HG02943 (cell line): Measurements from ENCODE around the gene PHACTR1.
"Not testable (repeated sequence)": the region's sequence is repeated elsewhere in the genome, so short reads cannot be mapped to it uniquely, and the experiment has no call there.

Experiments
- ATAC-seq: cut with Tn5 transposase; IDR thresholded peaks from one replicate; pipeline ENCODE4 v1.9.1; 2021; ENCODE audit warnings: mild to moderate bottlenecking, low read depth, moderate library complexity; ENCODE audit not compliant: unreplicated experiment

The PHACTR1 gene

DNA sequence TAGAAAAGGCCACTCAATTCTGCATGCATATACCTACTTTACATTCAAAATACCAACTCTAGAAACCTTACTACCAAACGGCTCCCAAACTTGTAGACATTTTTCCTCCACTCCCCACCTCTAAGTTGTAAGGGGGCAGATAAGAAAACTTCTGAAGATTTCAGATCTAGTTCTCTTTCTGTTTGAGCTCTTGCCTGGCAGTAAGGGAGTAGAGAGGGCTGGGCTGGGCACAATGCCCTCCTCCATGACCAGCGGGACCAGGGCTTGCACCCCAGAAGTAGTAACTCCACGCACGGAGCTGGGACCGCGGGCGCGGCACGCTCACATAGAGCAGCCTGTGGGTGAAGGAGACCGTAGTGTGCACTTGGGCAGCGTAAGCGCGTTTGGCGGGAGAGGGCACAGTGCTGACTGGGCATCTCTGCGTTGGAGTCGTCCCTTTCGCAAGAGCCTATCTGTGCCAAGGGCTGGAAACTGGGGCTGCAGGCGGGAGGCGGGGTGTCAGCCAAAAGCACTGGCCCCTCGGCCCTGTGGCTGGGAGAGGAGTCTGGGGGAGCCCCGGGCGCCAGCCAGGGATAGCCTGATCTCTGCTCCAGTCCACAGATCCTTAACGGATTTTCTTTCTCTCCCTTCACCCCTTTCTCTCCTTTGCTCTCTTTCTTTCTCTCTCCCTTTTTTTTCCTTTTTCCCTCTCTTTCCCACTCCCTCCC is 32.4 kb downstream of the PHACTR1 start:
- ATAC-seq = no peak

DNA sequence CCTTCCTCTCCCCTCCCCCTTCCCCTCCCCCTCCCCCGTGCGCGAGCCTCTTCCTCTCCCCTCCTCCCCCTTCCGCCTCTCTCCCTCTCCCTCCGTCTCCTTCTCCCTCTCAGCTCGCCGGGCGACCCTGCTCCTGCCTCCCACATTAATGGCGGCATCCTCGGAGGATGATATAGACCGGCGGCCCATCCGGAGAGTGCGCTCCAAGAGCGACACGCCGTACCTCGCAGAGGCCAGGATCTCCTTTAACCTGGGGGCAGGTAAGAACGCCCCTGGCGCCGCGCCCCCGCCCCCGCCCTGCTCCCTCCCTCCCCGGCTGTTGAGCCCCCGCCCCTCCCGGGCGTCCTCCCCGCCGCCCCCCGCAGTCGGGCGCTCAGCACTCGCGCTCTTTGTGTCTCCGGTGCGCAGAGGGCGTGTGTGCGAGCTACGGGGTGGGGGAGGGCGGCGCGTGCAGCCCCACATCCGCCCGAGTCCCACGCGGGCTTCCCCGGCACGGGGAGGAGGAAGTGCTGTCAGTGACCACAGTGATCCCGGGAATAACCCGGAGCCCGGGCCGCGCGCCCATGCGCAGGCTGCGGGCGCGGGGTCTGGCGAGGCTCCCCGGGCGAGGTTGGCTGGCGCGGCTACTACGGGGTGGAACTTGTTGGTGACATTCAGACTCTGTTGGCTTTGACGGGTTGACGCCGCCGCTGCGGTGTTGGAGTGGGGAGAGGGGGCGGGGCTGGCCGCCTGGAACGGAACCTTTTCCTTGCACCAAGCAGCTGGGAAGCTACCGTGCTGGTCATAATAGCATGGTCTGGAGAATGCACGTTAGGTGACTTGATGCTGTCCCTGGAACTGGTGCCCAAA is 33.2 kb downstream of the PHACTR1 start:
- ATAC-seq = no peak

DNA sequence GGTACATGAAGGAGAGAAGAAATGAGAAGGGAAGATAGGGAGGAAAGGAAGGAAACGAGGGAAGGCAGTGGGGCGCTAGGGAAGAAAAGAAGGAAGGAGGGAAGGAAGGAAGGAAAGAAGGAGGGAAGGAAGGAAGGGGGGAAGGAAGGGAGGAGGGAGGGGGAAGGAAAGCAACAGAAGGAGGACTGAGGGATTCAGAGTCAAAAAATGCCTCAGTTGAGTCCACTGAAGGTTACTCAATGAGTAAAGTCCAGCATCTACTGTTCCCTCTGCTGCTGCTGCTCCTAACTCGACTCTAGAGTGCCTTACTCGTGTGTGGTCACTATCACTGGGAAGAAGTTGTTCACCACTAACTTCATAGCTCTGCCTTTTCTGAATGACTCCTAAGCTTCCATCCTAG is 33.8 kb downstream of the PHACTR1 start:
- ATAC-seq = no peak

DNA sequence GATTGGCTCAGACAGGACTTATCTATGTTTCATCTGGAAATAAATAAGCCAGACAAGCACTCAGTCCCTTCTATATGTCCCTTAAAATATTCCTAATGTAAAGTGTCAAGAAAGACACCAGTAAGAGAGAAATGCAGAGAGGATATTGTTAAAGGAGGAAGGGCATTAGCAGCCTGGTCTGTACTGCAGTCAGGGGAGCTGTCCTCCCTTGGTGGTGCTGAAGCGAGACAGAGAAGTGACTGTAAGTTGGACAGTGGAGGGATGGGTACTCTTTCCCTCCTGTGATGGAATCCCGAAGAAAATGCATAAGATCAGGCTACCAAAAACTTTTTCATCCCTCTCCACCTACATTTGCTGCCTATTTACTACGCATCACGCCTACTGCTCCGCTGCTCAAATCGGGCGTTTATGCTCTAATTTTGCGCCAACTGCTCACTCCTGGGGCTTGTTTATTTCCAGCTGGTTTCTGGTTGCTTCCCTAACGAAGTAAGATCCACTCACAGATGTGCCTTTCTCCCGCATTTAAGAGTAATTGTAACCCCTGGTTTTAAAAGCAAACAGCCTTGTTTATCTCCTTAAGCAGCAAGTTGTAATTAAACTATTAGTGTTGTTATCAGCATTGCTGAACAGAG is 35.2 kb downstream of the PHACTR1 start:
- ATAC-seq = no peak

DNA sequence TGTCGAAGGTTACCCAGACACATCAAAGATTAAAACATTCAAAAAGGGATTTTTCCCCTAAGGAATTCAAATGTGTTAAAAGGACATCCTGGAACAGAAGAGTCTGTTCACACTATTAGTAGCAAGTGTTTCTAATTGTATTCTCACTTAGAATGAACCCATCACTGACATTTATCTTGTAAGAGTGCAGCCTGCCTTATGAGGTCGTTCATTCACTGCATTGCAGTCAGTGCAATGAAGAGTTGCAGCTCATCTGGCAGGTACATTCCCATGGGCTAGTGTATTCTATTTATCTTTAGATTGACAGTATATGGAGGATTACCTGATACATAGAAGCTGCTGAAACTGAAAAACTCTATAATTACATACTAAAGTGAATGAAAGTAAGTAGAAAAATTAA is 36.5 kb downstream of the PHACTR1 start:
- ATAC-seq = no peak

DNA sequence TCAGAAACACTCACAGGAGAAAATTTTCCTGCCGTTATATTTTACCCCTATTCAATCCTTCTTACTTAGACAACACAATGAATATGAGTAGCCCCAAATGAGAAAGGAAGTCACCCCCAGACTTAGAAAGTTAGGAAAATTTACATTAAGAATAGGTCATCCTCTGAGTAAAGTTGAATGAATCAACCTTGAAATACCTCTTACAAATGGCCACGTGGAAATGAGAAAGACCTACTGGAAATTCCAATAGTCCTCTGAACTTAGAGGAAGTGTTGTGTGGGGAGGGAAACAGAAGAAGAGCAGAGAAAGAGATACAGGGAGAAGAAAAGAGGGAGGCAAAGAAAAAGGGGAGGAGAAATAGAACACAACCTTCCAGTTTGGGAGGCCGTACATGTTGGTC is 43.7 kb downstream of the PHACTR1 start:
- ATAC-seq = no peak

DNA sequence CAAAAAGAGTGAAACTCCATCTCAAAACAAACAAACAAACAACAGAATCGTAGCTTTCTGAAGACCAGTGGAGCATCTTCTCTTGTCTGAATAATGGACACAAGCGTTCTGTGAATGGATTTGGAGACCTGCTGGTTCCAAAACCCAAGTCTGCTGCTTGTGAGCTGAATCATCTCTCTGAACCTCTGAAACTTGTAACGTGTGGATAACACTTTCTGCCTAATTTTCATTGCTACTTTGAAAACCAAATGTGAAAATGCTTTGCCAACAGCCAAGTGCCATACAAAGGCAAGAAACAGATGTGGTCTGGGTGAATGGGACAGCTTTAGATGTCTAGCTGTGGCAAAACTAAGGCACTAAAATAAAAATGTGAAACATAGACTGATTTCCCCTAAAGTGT is 44.3 kb downstream of the PHACTR1 start:
- ATAC-seq = no peak

DNA sequence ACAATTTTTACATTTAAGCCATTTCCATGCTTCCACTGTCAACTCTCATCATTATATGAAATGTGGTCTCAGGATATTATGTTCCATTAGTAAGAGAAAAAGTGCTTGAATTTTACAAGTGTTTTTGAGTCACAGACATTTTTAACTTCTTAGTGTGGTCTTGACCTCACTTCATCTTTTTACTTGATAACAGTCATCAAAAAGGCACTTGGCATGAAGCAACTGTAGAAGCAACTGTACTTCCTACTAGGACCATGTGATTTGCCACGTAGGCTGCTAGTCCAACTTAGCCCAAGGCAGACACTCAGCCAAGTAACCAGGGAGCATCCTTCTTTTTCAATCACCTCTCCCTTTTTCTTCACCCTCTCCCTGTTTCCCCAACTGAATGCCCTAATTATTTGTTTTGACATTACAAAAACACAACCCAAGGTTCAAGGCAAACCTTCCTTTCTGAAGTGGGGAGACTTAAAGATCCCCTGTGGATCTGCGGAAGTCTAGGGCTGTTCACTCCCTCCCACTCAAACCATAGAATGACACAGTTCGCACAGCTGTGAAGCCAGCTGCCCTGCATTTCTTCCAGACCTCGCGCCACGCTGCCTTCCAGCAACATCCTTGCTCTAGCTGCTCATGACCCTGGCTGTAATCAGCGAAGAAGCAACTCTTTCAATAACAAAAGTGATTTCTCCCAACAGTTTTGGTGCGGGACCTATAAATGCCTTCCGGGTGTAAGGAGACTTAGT is 45.0 kb downstream of the PHACTR1 start:
- no peak for ATAC-seq

DNA sequence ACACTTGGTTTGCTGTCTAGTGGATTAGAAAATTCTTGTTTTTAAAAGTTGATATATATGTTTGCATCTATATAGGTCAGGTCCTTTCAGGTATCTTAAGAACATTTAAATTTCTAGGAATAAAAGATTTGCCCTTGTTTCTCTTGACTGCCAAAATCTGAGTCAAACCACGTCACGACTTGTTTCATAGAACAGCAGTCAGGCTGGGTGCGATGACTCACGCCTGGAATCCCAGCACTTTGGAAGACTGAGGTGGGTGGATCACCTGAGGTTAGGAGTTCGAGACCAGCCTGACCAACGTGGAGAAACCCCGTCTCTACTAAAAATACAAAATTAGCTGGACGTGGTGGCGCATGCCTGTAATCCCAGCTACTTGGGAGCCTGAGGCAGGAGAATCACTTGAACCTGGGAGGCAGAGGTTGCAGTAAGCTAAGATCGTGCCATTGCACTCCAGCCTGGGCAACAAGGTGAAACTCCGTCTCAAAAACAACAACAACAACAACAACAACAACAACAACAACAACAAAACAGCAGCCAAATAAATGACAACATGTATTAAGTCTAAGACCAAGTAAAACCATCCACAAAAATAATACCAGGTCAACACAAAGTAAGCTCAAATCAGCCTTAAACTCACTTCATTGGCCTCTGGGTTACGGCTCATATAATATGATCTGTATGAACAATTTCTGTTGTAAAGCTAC is 46.3 kb downstream of the PHACTR1 start:
- not testable (repeated sequence) for ATAC-seq

DNA sequence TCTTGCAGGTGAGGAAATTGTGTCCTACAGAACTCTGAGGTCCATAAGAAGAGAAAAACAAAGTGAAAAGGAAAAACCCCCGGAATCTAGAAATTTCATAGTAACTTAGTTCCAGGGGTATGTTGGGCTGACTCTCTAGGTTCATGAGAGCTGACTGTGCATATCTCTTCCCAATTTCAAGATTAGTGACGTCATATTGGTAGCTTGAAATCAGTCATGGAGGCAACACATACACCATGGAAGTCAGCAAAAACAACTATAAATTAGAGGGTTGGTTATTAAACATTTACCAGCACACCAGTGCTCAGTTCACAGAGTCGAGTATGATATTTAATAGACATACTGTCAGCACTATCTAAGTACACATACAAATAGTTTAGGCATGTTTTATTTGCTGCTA is 49.8 kb downstream of the PHACTR1 start:
- no peak for ATAC-seq

DNA sequence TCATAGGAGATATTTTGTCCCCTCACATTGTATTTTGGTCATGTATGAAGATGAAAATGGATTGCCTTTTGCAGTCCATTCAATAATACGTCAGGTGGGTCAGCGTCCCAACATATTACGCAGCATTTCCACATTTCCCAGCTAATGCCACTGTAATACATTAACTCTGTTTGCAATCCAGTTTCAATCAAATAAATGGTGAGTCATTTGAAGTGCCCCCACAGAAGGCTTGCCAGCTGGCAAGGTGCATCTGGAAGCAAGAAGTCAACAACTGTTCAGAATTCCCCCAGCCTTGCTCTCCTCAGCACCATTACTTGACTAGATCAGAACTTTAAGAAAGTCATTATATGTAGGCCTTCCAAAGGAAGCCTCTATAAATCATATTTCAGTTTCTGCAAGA is 50.4 kb downstream of the PHACTR1 start:
- ATAC-seq = no peak

DNA sequence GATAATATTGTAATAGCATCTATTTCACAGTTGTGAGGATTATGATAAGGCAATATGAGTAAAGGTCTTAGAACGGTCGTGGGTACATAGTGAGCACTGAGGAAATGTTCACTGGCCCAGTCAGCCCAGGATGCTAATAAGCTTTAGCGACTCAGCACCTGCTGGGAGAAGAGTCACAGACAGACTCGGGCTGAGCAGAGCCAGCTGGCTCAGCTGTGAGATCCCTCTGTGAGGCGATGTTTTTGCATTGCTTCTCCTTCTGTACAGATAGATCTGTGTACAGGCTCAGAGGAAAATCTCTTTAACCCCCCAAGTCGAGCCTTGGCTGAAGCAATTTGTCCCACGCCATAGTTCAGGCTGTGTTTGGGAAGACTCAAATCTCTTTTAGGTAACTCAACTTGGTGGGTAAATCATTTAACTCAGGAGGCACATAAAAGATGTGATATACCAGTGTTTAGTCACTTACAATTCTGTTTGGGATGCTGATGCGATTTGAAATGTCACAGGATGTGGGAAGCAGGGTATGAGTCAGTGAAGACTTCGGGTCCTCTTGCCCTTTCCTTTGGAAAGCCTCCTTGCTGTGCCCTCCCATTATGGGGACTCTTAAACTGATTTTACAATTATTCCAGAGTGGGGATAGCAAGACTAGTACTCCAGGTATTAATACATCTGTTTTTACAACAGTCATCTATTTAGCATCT is 53.1 kb downstream of the PHACTR1 start:
- no peak for ATAC-seq

DNA sequence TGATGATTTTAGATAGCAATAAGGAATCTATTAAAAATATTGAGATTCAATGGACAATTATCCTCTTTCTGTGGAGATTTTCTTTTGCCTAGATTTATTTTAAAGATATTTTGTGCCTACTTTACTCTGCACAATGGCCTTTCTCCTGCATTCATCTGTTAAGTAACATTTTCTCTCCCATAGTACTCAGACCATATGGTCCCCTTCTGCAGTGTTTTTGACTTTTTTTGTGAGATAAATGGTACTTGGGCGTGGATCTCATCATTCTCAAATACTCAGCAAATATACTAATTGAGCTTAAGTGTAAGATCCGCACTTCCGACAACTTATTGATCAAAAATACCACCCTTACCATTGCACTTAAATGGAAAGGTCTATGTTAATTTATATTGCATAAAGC is 55.8 kb downstream of the PHACTR1 start:
- ATAC-seq = no peak

DNA sequence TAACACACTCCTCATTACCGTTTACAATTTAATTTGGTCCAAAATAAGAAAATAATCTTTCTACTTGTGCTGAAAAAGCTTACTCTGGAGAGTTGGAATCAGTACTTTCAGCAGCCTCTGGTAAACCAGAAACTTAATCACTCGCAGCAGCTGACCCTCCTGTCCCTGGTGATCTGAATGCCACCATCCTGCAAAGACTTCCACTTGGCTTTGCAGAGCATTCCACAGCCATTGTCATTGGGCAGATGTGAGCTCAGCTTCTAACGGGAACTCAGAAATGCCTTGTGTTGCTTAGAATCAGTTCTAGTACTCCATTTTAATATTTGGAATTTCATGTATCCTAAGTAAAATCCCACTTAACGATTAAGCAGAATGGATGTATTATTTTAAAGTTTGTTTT is 59.7 kb downstream of the PHACTR1 start:
- no peak for ATAC-seq

DNA sequence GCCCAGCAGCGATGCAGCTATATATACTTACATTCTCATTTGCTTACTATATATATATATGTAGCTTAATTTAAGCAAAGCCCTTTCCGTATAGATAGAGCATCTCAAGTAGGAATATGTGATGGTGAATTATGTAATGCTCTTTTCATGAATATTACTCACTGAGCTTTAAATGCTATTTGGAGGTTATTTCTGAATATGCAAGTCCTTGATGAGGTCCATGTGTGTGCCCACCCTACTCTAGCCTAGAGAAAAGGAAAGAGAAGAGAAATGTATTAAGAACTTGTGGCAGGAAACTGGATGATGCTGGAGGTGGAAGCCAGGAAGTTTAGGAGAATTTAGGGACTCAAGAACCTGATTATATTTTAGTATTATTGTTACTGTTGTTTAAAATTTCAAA is 63.2 kb downstream of the PHACTR1 start:
- ATAC-seq = no peak

DNA sequence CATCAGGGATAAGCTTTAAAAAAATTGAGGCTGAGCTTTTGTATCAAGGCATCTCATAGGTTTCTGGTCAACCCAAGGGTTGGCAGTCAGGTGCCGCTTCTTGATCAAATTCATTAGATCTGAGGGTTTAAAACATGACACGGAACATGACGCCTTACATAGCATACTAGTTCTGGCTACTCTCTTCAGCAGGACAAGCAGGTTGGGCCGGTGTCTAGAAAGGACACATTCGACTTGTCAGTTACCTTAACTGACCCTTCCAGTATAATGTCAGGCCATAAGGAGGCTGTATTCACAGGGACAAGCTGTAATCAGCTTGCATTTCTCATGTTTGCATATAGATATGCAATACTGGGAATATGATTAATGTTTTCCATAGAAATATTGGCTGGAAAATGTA is 65.6 kb downstream of the PHACTR1 start:
- no peak for ATAC-seq

DNA sequence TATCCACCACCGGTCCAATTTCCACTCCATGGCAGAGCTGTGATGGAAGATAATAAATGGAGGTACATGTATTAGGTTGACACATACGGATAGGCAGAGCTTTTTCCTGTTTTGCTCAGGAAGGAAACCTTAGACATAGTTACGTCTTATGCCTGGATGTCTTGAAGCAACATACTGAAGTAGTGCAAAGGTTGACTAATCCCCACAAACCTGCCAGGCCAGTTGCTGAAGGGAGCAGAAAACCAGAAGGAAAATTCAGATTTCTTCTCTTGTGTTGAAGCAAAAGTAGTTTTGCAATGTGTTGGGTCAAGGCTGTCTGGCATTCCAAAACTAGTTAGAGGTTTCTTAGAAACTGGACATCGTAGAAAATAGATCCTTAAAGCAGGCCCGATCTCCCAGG is 68.7 kb downstream of the PHACTR1 start:
- ATAC-seq = no peak

DNA sequence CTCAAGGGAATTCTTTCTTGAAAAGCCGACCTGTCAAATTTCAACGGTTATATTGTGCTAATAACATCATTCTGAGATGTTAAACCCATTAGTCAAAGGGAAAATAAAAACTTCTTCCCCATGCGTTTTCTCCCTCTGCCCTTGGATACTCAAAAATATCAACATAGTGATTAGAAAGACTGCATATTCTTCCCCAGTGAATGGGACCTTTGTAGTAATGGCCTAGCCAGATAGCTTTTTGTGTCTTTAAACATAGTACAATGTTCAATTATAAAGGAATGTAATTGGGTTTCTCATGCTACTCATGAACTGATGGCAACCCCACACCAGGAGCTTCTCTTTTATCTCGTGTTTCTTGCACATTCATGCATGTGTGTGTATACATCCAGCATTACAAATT is 69.4 kb downstream of the PHACTR1 start:
- no peak for ATAC-seq

DNA sequence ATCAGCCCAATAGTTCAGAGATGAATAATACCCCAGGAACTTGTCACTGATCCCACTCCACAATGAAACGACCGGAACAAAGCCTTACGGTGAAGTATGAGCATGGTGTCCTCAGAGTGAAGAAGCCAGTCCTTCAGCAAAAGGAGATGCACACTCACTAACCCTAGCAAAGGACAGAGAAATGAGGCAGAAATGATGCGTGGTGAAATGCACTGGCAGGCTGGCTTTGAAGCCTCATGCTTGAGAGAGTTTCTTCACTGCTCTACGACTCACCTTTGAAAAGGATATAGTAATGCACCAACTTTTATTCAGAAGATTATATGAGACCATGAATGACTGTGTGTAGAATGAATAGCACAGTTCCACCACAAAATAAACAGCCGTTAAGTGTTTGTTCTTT is 74.8 kb downstream of the PHACTR1 start:
- no peak for ATAC-seq

DNA sequence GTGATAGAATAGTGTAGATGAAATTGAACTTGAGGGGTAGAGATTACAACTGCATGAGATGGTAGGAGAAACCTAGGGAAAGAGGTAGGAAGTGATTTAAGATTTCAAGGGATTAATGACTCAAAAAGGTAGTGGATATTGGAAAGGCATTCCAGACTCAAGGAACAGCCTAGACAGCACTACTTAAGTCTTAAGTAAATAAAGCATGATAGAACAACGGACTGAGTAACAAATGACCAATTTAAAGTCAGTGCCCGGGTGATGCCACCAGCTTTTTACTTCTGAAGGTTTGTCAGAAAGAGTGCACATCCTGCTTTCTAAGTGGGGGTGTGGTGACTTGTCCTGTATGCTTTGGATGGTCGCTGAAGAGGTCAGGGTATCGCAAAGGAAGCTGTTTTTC is 81.8 kb downstream of the PHACTR1 start:
- no peak for ATAC-seq
